ENCODE measurements around the gene UBQLN4.

The UBQLN4 gene

DNA sequence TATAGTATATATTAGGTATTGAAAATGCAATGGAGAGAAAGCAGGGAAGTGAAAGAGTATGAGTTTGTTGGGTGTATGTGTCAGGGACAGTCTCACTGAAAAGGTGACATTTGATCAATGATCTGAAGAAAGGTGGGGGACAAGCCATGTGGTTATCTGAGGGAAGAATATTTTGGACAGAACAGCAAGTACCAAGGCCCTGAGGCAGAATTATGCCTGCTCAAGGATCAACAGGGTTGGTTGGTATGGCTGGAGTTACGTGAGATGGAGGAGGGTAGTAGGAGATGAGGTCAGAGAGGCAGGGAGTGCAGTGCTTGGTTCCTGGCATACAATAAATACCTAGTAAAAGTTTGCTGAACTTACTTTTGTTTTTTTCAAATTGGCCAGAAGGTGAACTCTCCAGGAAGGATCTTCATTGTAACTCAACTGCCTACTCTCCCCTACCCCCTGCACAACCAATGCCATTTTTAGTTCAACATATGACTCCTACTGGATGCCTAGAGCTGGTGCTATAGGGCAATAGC is 2.8 kb upstream of the UBQLN4 start:
- no peak for TF ChIP-seq POLR2A (IDR thresholded peaks at IDR 0.05; ENCODE audit: extremely low read depth, insufficient read length)
- TF ChIP-seq, protein P1, sequence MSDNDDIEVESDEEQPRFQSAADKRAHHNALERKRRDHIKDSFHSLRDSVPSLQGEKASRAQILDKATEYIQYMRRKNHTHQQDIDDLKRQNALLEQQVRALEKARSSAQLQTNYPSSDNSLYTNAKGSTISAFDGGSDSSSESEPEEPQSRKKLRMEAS (IDR thresholded peaks at IDR 0.05; ENCODE audit: low read depth, low read length), result no peak
- TF ChIP-seq, protein P2, sequence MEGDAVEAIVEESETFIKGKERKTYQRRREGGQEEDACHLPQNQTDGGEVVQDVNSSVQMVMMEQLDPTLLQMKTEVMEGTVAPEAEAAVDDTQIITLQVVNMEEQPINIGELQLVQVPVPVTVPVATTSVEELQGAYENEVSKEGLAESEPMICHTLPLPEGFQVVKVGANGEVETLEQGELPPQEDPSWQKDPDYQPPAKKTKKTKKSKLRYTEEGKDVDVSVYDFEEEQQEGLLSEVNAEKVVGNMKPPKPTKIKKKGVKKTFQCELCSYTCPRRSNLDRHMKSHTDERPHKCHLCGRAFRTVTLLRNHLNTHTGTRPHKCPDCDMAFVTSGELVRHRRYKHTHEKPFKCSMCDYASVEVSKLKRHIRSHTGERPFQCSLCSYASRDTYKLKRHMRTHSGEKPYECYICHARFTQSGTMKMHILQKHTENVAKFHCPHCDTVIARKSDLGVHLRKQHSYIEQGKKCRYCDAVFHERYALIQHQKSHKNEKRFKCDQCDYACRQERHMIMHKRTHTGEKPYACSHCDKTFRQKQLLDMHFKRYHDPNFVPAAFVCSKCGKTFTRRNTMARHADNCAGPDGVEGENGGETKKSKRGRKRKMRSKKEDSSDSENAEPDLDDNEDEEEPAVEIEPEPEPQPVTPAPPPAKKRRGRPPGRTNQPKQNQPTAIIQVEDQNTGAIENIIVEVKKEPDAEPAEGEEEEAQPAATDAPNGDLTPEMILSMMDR (IDR thresholded peaks at IDR 0.05; ENCODE audit: low read depth, low read length), result no peak
- no peak for TF ChIP-seq MYC (IDR thresholded peaks at IDR 0.05; ENCODE audit: low read depth, low read length)
- H3K4me3 ChIP-seq (ENCODE audit: low read depth, low read length), result peak overlapping the region; percentile 89
- DNase-seq (ENCODE audit: low read depth), result peak; percentile 17

DNA sequence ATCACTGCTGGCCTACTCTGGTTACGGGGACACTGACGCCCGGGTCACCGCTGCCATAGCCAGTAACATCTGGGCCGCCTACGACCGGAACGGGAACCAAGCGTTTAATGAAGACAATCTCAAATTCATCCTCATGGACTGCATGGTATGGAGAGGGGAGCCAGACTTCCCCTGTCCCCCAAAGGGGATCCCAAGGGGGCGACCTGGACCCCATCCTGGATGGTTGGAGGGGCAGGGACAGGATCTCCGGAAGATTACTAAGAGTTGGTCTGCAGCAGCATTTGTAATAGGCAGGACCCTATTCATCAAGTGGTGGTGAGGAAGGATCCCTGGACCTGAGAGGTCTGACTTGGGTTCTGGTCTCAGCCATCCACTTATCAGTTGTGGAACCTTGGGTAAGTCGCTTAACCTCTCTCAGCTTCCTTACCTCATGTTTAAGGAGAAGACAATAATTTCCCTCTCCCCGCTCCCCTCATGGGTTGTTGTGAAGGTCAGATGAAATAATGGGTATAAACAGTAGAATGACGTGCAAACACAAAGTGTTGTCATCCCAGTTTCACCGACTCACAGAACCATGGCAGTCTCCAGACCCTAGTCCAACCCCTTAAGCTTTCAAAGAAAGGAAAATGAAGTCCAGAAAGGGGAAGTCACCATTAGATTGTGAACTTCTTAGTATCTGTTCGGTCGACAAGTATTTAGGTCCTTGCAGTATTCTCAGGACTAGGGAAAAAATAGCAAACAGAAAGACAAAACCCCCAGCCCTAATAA is 1.9 kb upstream of the UBQLN4 start:
- DNase-seq (ENCODE audit: low read depth), result peak; percentile 73
- H3K4me3 ChIP-seq (ENCODE audit: low read depth, low read length), result peak overlapping the region; percentile 89
- TF ChIP-seq POLR2A (IDR thresholded peaks at IDR 0.05; ENCODE audit: extremely low read depth, insufficient read length) (no peak), MYC (IDR thresholded peaks at IDR 0.05; ENCODE audit: low read depth, low read length) (no peak)
- TF ChIP-seq, protein P2 (IDR thresholded peaks at IDR 0.05; ENCODE audit: low read depth, low read length), result no peak
- TF ChIP-seq, protein P1 (IDR thresholded peaks at IDR 0.05; ENCODE audit: low read depth, low read length), result no peak

DNA sequence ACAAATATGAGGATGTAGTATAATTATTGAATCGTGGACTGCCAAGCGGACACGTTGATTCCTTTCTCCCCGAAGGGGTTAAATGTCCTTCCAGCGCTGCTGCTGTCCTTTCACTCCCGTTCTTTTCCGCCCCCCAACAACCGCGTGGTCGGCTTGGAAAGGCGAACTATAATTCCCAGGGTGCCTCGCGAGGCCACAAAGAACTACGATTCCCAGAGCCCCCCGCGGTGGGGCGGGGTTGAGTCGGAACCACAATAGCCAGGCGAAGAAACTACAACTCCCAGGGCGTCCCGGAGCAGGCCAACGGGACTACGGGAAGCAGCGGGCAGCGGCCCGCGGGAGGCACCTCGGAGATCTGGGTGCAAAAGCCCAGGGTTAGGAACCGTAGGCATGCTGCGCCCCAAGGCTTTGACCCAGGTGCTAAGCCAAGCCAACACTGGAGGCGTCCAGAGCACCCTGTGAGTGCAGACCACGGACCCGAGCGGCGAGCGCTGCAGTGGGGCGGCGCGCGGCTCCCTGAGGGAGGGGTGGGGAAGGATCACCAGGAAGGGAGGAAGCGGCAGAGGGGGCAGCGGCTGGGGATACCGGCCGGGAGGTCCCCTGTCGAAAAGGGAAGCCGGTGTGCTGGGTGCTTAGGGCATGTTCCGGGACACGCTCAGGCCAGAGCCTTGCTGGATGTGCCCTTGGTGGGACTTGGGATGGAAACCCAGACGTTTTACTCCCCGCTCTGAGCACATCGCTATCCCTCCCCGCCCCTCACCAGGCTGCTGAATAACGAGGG is 1.1 kb upstream of the UBQLN4 start, which contains the start of gene LAMTOR2:
LAMTOR2 (plus strand) TSS at position 283 of the 781 bp plus-strand sequence; CDS start at position 391, 108 bp downstream.
- DNase-seq (ENCODE audit: low read depth), result peak; percentile 98
- TF ChIP-seq MYC (IDR thresholded peaks at IDR 0.05; ENCODE audit: low read depth, low read length) (peak; percentile 99), POLR2A (IDR thresholded peaks at IDR 0.05; ENCODE audit: extremely low read depth, insufficient read length) (peak; percentile 82)
- TF ChIP-seq, protein P1 (IDR thresholded peaks at IDR 0.05; ENCODE audit: low read depth, low read length), result peak; percentile 96
- TF ChIP-seq, protein P2 (IDR thresholded peaks at IDR 0.05; ENCODE audit: low read depth, low read length), result no peak
- H3K4me3 ChIP-seq (ENCODE audit: low read depth, low read length), result peak within 1 kb of the TSS; percentile 89

DNA sequence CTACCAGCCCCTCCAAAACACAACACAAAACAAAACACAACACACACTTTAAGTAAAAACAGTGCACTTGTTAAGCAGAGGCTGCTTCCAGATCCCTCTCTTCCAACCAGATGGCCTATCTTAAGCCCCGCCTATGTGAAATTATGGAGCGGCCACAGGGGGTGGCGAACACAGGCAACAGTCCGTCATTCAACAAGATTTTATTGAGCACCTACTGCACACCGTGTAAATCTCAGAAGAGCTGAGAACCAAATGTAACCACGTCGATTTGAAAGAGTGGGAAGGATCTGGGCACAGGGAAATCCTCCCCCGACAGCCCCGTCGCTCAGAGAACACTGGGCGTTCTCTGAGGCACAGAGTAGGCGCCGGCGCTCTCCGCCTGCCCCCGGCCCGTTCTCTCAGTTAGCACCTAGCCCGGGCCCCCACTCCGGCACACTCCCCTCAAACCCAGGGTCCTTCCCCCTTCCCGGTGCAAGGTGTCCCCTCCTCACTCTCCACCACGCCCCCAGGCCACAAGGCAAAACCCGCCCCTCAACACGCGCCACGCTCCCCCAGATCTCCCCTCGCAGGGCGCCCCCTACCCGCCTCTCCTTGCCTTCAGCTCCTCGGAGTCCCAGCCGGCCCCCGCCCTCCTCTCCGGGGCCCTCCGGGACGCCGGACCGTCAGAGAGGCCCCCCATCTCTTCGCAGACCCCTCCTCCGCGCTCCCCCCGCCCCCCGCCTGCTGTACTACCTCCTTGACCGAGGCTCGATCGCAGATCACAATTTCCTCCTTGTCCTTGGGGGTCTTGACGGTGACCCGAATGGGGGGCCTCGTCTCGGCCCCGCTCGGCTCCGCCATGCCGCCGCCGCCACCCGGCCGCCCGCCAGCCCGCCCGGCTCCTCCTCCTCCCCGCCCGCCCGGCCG is 483 bp downstream of the UBQLN4 start:
- peak; percentile 85 for DNase-seq (ENCODE audit: low read depth)
- TF ChIP-seq POLR2A (IDR thresholded peaks at IDR 0.05; ENCODE audit: extremely low read depth, insufficient read length) (no peak), MYC (IDR thresholded peaks at IDR 0.05; ENCODE audit: low read depth, low read length) (peak; percentile 74)
- TF ChIP-seq, protein P2 (IDR thresholded peaks at IDR 0.05; ENCODE audit: low read depth, low read length), result peak; percentile 28
- TF ChIP-seq, protein P1 (IDR thresholded peaks at IDR 0.05; ENCODE audit: low read depth, low read length), result peak; percentile 50
- H3K4me3 ChIP-seq (ENCODE audit: low read depth, low read length), result peak overlapping the region; percentile 78

Measured in NB4 (cell line).